GM21423 (cell line): ENCODE data around the gene PIK3R5.
A peak's percentile ranks its signal among the peaks of the same experiment; 100 is the strongest.

Experiments used
- ATAC-seq: cut with Tn5 transposase; IDR thresholded peaks from one replicate; pipeline ENCODE4 v1.9.1; 2021; ENCODE audit warnings: mild to moderate bottlenecking, moderate library complexity; ENCODE audit not compliant: unreplicated experiment

PIK3R5 gene

DNA sequence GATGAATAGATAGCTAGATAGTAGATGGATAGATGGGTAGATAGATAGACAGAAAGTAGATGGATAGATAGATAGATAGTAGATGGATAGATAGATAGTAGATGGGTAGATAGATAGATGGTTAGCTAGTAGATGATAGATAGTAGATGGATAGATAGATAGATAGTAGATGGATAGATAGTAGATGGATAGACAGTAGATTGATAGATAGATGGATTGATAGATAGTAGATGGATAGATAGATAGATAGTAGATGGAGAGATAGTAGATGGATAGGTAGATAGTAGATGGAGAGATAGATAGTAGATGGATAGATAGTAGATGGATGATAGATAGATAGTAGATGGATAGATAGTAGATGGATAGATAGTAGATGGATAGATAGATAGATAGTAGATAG lies 40.4 kb downstream of the PIK3R5 start:
- ATAC-seq, result no peak

DNA sequence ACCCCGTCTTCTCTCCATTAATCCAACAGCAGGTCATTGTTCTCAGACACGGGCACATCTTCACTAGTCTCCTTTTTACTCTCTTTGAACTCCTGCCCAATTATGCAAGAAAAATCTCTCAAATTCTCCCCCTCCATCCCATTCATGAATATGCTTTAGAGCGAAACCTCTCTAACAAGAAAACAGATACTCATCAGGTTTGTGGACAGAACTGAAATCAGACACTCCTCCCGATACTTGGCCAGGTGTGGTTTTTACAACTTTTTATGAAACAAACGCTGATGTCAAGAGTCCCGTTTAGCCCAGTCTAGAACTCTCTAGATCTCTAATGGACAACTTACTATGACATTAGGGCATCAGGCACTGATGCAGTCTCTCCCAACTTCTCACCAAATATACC lies 40.9 kb downstream of the PIK3R5 start:
- no peak for ATAC-seq

DNA sequence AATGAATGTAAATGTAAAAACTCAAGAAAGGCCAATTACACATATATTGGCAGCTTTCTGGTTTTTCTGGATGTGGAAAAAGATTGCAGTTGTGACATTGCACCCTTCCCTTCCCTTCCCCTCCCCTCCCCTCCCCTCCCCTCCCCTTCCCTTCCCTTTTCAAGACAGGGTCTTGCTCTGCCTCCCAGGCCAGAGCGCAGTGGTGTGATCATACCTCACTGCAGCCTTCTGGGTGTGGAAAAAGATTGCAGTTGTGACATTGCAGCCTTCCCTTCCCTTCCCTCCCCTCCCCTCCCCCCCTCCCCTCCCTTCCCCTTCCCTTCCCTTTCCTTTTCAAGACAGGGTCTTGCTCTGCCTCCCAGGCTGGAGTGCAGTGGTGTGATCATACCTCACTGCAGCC lies 41.7 kb downstream of the PIK3R5 start:
- no peak for ATAC-seq

DNA sequence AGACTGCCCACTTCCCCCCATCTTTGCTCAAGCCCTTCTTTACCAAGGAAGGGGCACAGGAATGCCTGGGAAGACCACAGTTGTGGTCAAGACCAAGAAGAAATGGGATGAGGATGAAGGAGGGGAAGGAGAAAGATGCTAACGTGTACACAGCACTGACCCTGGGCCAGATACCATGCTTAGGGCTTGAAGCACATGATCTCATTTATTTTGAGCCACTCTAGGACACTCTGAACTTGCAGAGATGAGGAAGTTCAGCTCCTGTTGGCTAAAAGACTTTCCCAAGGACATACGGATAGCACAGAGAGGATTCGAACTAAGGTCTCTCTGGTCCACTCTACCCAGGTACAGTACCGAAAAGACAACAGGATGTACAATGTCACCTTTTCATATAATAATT lies 42.6 kb downstream of the PIK3R5 start:
- ATAC-seq, result no peak

DNA sequence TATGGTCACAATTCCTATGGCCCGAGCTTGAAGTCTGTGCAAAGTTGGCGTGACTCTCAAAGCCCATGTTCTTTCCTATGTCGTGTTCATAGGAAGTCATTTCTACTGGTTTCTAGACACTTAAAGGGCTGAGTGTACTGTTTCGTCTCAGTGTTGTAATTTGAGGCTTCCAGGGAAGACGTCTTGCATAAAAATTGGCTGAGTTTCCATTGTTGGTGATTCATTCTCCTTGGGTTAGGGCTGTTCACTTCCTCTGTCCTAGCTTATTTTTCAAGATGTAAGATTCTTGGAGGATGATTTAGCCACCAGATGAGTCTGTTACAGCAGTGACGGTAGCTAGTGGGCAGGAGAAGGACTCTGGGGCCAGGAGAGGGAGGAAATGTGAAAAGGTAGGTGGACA lies 43.1 kb downstream of the PIK3R5 start:
- no peak for ATAC-seq

DNA sequence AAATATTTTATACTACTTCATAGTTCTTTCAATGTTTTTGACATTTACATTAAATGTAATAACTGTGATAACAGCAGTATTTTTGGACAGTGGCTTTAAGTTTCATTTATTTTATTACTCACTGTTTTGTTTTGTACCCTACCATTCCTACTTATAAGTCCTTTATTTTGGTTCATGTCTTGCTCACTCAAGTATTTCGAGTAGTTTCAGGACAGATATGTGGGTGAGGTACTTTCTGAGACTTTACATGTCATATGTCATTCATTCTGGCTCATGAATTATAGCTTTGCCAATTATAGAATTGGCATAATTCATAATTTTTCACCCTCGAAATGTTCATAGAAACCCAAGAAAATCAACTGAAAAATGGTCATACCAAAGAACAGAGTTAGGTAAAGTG lies 44.4 kb downstream of the PIK3R5 start:
- ATAC-seq, result no peak

DNA sequence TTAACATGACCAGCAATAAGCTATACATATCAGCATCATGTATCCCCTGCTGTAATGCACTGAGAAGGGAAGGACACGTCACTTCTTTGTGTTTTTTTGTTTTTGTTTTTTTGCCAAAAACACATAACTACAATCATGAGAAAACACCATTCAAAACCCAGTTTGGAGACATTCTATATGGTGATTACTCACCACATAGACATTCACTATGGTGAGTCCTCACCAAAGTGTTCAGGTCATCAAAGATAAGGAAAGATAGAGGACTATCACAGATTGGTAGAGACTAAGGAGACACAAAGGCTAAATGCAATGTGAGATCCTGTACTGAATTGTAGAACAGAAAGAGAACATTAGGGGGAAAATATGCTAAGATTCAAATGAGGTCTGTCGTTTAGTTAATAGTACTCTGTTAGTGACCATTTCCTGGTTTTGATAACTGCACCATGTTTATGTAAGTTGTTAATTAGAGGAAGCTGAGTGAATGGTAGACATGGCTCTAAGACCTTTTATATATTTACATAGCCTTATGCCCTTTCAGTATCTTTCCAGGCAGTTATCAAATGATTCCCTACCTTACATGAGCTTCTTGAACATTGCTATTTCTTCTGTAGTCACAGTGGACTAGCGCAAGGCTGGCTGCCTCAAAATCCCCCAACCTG lies 46.6 kb downstream of the PIK3R5 start:
- ATAC-seq, result no peak

DNA sequence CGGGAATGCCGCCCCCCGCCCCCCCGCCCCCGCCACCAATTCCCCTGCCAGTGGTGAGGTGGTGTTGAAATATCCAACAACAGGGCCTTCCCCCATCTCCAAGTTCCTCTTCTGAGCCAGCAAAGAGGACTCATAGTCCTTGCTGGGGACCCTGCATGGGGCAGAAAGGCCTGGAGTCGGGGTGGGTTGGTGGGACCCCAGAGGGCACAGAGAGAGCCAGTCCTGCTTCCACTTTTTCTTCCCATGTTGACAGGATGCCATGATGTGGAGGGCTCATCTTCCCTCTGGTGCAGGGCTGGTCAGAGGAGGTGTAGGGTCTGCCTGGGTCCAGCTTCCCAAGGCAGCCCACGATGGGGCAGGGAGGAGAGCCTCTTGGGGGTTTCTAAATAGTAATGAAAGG lies 49.0 kb downstream of the PIK3R5 start:
- ATAC-seq, result no peak

DNA sequence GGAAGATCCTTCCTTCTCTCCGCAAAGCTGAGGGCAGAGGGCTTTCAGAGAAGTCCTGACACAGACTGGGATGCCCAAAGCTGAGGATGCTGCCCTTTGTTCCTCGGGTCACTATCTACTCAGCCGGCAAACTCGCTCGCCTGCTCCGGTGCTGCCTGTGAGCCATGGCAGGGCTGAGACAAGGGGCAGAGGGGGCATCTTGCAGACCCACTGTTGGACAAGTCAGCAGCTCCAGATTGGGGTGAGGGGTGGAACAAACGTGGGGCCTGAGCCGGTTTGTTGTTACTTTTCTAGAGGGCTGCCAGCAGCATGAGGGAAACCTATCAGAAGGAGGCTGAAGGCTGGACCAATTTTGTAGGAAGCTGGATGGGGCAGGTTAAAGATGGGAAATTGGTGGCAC lies 51.0 kb downstream of the PIK3R5 start:
- ATAC-seq, result no peak

DNA sequence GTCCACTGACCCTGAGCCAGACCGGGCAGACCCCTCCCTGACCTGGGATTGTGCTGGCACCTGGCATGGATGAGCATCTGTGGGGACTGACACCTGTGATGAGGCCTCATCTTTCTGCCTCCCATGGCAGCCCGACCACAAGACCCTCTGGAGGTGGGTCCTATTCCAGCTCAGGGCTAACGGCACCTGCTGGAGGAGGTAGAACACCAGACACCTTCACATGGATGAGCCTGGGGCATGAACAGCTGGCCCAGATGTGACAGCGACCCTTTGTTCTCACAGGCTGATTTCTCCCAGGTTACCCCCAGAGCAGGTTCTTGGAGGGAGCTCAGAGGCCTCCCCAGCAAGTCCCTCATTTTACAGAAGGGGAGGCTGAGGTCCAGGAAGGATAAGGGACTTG lies 51.6 kb downstream of the PIK3R5 start:
- ATAC-seq, result no peak

DNA sequence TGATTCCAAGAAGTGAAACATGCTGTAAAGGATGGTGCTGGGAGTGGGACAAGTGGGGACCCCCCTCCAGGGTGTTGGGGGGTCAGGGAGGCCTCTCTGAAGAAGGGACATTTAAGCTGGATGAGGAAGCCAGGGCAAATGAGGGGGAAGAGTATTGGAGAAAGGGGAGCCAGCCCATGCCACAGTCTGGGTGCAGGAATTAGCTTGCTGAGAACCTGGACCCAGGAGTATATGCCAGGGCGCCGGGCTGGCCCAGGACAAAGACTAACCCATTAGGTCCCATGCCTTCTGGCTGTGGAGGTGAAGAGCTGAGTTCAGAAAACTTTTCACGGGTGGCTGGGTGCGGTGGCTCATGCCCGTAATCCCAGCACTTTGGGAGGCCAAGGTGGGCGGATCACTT lies 52.4 kb downstream of the PIK3R5 start:
- no peak for ATAC-seq

DNA sequence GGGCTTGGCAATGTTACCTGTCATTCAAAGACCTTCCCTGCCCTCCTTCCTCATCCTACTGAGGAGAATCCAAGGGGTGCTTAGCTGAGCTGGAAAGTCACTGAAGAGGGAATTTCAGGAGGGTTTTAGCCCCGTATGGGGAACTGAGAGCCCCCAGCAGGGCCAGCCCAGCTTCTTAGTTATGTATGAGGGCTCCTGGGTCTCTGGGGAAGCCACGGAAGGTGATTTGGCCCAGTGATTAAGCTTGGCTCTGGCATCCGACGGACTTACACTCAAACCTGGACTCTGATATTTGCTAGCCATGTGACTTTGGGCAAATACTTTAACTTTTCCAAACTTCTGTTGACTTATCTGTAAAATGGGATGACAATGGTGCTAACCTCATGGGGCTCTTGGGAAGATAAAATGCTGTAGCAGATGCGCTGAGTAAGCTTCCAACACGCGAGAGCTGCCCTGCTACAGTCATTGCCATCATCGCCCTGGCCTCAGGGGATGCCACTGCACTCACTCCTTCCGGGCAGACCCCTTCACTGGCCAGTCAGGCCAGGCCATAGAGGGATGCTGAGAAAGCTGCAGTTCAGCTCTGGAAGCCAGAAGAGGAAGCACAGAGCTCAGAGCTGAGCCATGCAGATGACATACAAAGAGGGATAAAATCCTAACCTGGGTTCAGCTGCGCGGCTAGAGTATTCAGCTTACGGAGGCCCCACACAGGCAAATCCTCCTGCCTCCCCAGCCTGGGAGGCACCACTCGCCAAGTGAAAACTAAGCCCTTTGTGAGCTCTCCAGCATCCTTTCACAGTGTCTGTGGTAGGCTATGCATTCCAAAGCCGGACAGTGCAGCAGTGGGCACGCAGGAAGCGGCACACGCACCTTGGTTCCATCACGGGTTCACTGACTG lies 53.2 kb downstream of the PIK3R5 start:
- no peak for ATAC-seq

DNA sequence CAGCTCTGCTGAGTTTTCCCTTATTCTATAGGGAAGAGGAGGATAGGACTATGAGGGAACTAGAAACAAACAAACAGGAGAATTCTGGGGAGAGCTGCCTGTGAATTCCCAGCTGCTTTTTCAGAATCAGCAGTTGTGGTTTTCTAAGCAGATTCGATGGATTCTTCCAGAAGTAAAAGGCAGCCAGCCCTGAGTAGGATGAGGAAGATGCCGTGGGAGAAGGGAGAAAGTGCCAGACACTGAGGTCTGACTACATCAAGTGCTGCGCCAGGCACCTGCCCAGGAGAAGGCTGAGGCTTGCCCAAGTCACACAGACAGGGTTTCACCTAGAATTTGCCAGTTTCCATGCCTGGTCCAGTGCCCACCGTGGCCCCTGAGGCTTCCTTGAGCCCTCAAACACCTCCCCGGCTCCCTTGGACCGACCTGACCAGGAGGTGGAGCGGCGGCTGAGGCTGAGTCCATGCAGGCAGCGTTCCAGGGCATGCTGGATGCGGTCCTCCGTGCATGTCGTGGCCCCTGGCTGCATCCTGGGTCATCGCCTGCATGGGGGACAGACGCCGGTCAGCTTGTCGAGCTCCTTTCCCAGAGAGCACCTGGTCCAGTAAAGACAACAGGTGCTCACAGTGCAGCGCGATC lies 54.4 kb downstream of the PIK3R5 start:
- no peak for ATAC-seq

DNA sequence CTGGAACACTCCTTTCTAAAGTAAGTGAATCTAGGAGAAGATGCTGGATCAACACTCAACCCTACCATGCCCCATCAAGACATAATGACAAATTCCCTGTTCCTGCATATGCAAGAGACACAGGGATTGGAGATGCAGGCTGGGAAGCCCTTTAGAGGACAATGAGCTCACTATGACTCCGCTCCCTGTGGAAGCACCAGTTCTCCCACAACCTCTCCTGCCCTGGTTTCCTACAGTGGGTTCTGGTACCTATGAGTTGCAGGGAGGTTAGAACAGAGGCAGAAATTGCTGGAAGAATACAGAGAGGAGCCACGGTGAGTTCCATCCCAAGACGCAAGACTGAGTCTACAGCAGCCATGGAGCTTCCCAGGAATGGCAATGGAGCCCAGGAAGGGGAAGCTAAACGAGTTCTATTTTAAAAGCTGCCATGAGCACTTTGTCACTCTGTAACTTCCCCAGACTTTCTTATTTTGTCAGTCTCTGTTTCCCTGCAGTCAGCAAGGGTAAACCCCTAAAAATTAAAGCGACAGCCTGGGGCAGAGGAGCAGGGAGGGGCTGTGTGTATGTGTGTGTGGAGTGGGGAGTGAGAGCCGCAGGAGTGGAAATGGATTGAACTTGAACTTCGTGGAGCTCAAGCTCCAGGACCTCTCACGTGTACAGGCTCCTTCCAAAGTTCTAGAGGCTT lies 55.8 kb downstream of the PIK3R5 start:
- no peak for ATAC-seq

DNA sequence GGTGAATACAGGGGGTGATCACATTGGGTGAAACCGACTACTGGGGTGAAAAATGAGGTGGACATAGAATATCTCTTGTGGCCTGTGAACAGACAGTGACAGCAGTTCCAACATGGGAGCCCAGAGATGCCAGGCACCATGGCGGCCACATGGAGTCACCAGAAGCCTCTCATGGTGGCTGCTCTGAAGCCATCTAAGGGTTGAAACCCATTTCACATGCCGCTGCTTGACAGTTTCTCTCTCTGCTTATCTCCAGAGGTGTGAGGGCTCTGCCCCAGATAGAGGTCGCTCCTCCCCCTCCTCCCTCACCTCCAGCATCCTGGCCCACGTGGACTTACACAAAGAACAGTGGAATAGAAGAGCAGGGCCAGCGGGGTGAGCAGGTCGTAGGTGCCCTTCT lies 60.2 kb downstream of the PIK3R5 start:
- ATAC-seq, result no peak

DNA sequence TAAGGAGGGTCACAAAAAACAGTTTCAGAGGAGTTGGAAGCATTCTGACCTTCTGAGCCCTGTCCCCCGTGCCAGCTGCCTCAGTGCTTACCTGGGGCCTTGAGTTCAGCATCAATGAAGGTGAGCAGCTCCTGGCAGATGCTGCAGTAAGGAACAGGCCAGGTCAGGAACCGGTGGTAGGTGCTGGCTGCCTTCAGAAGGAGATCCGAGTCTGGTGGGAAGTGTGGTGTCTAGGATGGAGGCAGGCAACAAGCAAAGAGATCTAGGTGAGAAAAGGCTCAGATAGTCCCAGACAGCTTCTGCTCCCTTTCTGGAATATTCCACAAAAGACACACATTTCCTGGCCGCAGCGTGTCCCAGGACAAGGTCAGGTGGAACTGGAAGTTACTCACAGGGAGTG lies 60.8 kb downstream of the PIK3R5 start:
- ATAC-seq, result no peak

DNA sequence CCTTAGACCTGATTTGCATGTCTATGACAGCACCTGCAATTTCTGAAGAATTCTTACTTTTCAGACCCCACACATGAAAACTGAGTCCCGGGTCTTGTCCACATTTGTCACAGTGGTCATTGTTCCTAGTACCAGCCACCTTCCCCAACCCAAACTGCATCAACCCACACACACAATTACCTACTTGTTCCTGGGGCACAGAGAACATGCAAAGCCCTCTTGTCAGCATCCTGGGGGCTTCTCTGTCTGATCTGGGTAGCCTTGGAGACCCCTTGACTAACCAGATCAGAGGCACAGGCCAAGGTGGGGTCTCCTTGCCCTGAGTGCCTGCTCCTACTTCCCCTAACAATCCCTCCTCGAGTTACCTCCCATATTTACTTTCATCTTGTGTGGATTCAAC lies 61.3 kb downstream of the PIK3R5 start:
- ATAC-seq, result no peak

DNA sequence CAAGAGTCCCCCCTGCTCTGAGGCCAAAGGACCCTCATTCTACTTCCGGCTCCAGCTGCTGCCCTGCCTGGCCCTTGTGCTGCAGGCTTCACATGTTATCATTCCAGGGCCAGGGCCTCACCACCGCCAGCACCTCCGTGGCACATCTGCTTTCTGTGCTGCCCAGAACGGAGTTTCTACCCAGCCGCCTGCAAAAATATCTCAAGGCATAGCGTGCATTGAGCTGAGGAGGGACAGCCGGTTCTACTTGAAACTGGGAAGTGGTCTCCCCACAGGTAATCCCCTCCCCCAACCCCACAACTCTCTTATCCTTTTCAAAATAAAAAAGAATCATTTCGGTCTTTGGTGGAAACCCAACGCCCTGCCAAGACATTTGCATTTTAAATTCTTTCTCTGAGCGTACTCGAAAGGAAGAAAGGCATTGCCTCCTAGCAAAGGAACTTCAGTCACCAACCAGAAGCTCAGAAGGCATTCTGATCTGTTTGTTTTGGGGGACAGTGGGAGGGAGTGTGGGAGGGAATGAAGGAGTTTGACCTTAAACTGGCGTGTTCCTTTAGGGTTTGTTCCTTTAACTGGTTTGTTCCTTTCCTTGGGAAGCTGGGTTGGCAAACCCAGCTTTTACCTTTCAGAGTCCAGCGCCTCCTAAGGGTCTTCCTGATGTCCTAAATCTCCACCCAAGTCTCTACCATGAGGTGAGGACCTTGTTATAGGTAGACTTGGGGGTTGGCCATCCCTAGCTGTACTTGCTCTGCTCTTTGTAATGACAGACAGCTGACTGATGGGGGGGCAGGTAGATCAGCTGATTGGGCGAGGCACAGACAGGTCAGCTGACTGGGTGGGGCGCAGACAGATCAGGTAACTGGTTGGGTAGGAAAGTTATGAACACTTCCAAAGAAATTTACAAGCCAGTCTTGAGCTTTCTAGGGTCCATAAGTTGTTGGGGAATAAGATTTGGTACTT lies 64.6 kb downstream of the PIK3R5 start:
- ATAC-seq, result peak; percentile 45

DNA sequence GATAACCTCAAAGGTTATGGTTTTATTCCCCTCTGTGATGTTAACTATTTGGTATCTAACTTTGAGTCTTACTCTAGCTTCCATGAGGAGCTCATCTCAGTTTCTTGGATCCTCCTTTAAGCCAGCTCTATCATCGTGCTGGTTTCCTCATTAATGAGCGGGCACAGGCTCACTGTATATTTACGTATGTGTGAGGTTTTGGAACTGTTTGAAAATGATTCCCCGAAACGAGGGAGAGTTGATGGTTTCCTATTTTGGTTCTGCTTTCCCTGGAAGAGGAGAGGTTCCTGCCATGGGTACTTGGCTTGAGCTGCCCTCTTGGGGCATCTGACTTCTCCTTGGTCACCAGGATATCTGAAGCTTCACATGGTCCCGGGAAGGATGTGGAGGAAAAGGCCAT lies 65.3 kb downstream of the PIK3R5 start:
- ATAC-seq, result no peak

DNA sequence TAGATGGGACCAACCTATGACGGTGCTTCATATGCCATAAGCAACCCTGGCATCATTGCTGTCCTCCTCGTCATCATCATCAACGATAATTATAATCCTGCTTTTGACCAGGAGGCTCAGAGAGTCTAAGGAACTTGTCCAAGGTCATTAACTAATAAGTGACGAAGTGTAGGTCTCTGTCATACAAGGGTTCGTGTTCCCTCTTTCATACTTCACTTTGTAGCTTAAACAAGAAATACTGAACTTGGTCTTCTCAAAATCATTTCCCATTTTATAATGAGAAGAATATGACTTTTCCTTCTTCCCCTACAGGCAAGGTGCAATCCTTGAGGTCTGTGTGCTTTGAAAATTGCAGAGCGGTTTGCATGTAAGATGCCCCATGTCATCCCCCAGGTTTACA lies 66.9 kb downstream of the PIK3R5 start:
- no peak for ATAC-seq
